ENCODE measurements around the gene MYO16. TPM values are rescaled to one million over a fixed set of nuclear protein-coding genes. Genes with fewer than 3 reads are reported as not detected.
A peak's percentile ranks its signal among the peaks of the same experiment; 100 is the strongest.

The MYO16 gene
- total and polyA plus RNA-seq, 2 donors (not counting 1 experiment from before 2014, with no cell fraction given), result under 0.01 to 0.01 TPM

DNA sequence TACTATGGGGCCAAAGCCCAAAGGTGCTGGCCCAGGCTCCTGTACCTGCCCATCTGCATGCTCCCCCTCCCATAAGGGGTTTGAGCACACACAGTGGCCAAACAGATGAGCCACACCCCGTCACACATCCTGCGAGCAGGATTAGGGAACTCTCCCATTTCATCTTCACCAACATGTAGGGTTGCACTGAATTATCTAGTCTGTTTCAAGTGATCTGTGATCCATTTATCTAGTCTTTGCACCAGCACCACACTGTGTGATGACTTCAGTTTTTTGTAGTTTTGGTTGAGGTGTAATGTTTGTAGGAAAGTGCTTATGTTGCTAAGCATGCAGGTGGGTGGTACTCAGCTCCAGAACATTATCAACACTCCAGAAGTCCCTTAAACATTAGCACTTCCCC is 249.3 kb downstream of the MYO16 start:
- Histone ChIP-seq H2AFZ (ENCODE audit: low read length) (no peak overlapping the region), H3K9ac (ENCODE audit: insufficient read depth, low read length) (no peak overlapping the region), H3K36me3 (ENCODE audit: control insufficient read depth, insufficient read depth, low read length) (no peaks in the 10 kb centered on the region), H3K27me3 (ENCODE audit: control insufficient read depth, insufficient read depth, low read length) (no peaks in the 10 kb centered on the region), H3K9me3 (ENCODE audit: control insufficient read depth, insufficient read depth, low read depth, low read length) (no peaks in the 10 kb centered on the region), H3K79me2 (ENCODE audit: control insufficient read depth, insufficient read depth, low read length) (no peaks in the 10 kb centered on the region), H3K27ac (ENCODE audit: insufficient read depth, low read length) (no peak overlapping the region), H3K4me1 (ENCODE audit: control insufficient read depth, extremely low read depth, insufficient read depth, low read length) (no peaks in the 10 kb centered on the region), H3K4me2 (ENCODE audit: extremely low read depth, insufficient read depth, low read length) (no peak overlapping the region), H4K20me1 (ENCODE audit: control insufficient read depth, extremely low read depth, insufficient read depth, low read length) (no peaks in the 10 kb centered on the region), H3K4me3 (replicated peaks in 1 of 4; ENCODE audit: control extremely low read depth in 1 of 4, insufficient read depth in 1 of 4, low read depth in 3 of 4, low read length in 4 of 4) (no peak overlapping the region)
- TF ChIP-seq, protein P1, sequence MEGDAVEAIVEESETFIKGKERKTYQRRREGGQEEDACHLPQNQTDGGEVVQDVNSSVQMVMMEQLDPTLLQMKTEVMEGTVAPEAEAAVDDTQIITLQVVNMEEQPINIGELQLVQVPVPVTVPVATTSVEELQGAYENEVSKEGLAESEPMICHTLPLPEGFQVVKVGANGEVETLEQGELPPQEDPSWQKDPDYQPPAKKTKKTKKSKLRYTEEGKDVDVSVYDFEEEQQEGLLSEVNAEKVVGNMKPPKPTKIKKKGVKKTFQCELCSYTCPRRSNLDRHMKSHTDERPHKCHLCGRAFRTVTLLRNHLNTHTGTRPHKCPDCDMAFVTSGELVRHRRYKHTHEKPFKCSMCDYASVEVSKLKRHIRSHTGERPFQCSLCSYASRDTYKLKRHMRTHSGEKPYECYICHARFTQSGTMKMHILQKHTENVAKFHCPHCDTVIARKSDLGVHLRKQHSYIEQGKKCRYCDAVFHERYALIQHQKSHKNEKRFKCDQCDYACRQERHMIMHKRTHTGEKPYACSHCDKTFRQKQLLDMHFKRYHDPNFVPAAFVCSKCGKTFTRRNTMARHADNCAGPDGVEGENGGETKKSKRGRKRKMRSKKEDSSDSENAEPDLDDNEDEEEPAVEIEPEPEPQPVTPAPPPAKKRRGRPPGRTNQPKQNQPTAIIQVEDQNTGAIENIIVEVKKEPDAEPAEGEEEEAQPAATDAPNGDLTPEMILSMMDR (conservative IDR thresholded peaks at IDR 0.05 in 1 of 2, IDR thresholded peaks at IDR 0.05 in 1 of 2; ENCODE audit: low read depth in 1 of 2, low read length in 2 of 2), result no peak
- no peak for TF ChIP-seq EZH2 (IDR thresholded peaks at IDR 0.05; ENCODE audit: low read length, missing control alignments)
- DNase-seq (ENCODE audit: low read depth in 2 of 2), result no peak

DNA sequence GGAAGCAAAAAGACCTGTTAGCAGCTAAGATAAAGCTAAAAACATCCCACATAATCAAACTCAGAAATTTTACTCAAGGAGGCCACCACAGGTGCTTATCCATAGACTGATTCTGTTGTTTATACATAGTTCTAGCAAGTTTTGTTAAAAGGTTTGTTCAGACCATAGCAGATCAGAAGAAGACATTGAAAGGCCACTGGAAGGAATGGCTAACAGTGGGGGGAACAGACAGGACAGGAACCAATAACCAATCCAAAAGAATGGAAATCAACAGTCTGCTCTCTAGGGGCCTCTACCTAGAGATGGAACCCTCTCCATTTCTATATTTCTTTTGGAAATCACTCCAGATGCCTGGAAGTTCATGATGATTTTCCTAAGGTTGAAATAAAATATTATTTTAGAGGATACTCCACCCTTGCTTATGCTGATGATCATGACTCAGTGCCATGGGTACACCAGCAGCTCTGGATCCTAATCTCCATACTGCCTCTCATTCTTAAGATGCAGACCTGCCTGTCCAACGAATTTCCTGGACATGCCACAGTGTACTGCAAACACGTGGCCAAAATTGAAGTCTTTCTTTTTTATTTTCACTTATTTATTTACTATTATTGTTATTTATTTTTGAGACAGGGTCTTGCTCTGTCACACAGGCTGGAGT is 260.0 kb downstream of the MYO16 start:
- Histone ChIP-seq H3K36me3 (ENCODE audit: control insufficient read depth, insufficient read depth, low read length) (no peaks in the 10 kb centered on the region), H3K27me3 (ENCODE audit: control insufficient read depth, insufficient read depth, low read length) (no peaks in the 10 kb centered on the region), H4K20me1 (ENCODE audit: control insufficient read depth, extremely low read depth, insufficient read depth, low read length) (no peaks in the 10 kb centered on the region), H3K4me3 (replicated peaks in 1 of 4; ENCODE audit: control extremely low read depth in 1 of 4, insufficient read depth in 1 of 4, low read depth in 3 of 4, low read length in 4 of 4) (no peak overlapping the region), H3K9me3 (ENCODE audit: control insufficient read depth, insufficient read depth, low read depth, low read length) (no peaks in the 10 kb centered on the region), H3K4me1 (ENCODE audit: control insufficient read depth, extremely low read depth, insufficient read depth, low read length) (no peaks in the 10 kb centered on the region), H3K4me2 (ENCODE audit: extremely low read depth, insufficient read depth, low read length) (no peak overlapping the region), H3K27ac (ENCODE audit: insufficient read depth, low read length) (no peak overlapping the region), H3K9ac (ENCODE audit: insufficient read depth, low read length) (no peak overlapping the region), H3K79me2 (ENCODE audit: control insufficient read depth, insufficient read depth, low read length) (no peaks in the 10 kb centered on the region), H2AFZ (ENCODE audit: low read length) (no peak overlapping the region)
- TF ChIP-seq, protein P1 (conservative IDR thresholded peaks at IDR 0.05 in 1 of 2, IDR thresholded peaks at IDR 0.05 in 1 of 2; ENCODE audit: low read depth in 1 of 2, low read length in 2 of 2), result no peak
- no peak for TF ChIP-seq EZH2 (IDR thresholded peaks at IDR 0.05; ENCODE audit: low read length, missing control alignments)
- DNase-seq (ENCODE audit: low read depth in 2 of 2), result no peak

DNA sequence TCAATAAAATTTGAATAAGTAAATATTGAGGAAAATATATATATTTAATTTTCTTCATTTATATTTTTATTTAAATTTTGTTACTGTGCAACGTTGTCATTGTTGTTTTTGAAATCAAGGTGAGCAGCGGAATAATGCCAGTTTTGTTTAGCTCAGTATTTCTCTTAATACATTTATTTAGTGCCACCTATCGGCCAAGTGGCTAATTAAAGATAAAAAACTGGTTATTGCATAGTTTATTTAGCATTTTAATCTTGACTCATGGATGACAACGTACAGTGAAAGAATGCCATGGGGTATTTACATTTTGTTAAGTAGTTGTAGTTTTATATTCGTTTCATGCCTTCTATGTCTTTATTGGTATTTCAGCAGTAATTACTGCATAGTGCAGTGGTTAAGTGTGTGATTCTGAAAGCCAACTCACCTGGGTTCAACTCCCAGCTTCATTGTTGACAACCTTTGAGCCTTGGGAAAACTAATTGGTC is 265.9 kb downstream of the MYO16 start:
- Histone ChIP-seq H3K9me3 (ENCODE audit: control insufficient read depth, insufficient read depth, low read depth, low read length) (no peaks in the 10 kb centered on the region), H4K20me1 (ENCODE audit: control insufficient read depth, extremely low read depth, insufficient read depth, low read length) (no peaks in the 10 kb centered on the region), H3K27ac (ENCODE audit: insufficient read depth, low read length) (no peak overlapping the region), H3K27me3 (ENCODE audit: control insufficient read depth, insufficient read depth, low read length) (no peaks in the 10 kb centered on the region), H3K79me2 (ENCODE audit: control insufficient read depth, insufficient read depth, low read length) (no peaks in the 10 kb centered on the region), H3K4me1 (ENCODE audit: control insufficient read depth, extremely low read depth, insufficient read depth, low read length) (no peaks in the 10 kb centered on the region), H3K4me3 (replicated peaks in 1 of 4; ENCODE audit: control extremely low read depth in 1 of 4, insufficient read depth in 1 of 4, low read depth in 3 of 4, low read length in 4 of 4) (no peak overlapping the region), H3K36me3 (ENCODE audit: control insufficient read depth, insufficient read depth, low read length) (no peaks in the 10 kb centered on the region), H3K9ac (ENCODE audit: insufficient read depth, low read length) (no peak overlapping the region), H3K4me2 (ENCODE audit: extremely low read depth, insufficient read depth, low read length) (peak overlapping the region; percentile 15), H2AFZ (ENCODE audit: low read length) (no peak overlapping the region)
- DNase-seq (ENCODE audit: low read depth in 2 of 2), result peak; percentile 41 to 59
- TF ChIP-seq EZH2 (IDR thresholded peaks at IDR 0.05; ENCODE audit: low read length, missing control alignments), result no peak
- TF ChIP-seq, protein P1 (conservative IDR thresholded peaks at IDR 0.05 in 1 of 2, IDR thresholded peaks at IDR 0.05 in 1 of 2; ENCODE audit: low read depth in 1 of 2, low read length in 2 of 2), result peak; percentile 22 to 38
